Tibial artery (tissue), 4 donors: ENCODE data around the gene TBXAS1.

Experiments used
- DNase-seq, 2 donors: peaks; one replicate each; pipeline ENCODE4 v3.0.0-alpha.2; 2019
- H3K27ac ChIP-seq, 2 donors: fragments of 200-600 bp; sonication (generic) in 1 of 2; 1 replicate in 1 of 2; 2 replicates in 1 of 2; pipeline ENCODE4 v1.5.1; 2018 to 2019; ENCODE audit warnings: mild to moderate bottlenecking in 1 of 2
- H3K27me3 ChIP-seq, 2 donors: fragments of 200-600 bp; sonication (generic) in 1 of 2; one replicate each; pipeline versions ENCODE4 v1.5.1 to v1.6.0; 2016 to 2019
- H3K36me3 ChIP-seq, 3 donors: fragments of 200-600 bp; sonication (generic) in 2 of 3; one replicate each; pipeline ENCODE4 v1.5.1; 2016 to 2019; ENCODE audit warnings: mild to moderate bottlenecking in 2 of 3
- H3K4me1 ChIP-seq, 4 donors: fragments of 200-600 bp; sonication (generic) in 2 of 4; 1 replicate in 3 of 4; 2 replicates in 1 of 4; pipeline ENCODE4 v1.5.1; 2016 to 2019
- H3K4me3 ChIP-seq, 2 donors: fragments of 200-600 bp; sonication (generic) in 1 of 2; 1 replicate in 1 of 2; 2 replicates in 1 of 2; pipeline ENCODE4 v1.5.1; 2018 to 2019; ENCODE audit warnings: mild to moderate bottlenecking in 2 of 2
- H3K9me3 ChIP-seq, 3 donors: fragments of 200-600 bp; sonication (generic) in 1 of 3; one replicate each; pipeline ENCODE4 v1.5.1; 2016 to 2019
- CTCF ChIP-seq, 2 experiments: fragments of 200-600 bp in 1 of 2; fragments of 450-650 bp in 1 of 2; IDR thresholded peaks; one replicate each; pipeline ENCODE4 v1.5.1; 2017 to 2019; ENCODE audit warnings: antibody characterized with exemption in 2 of 2, mild to moderate bottlenecking in 1 of 2, moderate library complexity in 1 of 2
- intact Hi-C: fragments of 100-400 bp; cut with DNase I; formaldehyde crosslinking; loops from one replicate; pipeline ENCODE4 v1.15.0; 2023; ENCODE audit warnings: low total_unique reads

The TBXAS1 gene

GRCh38 chr7:140033779-140034363 lies 204.8 kb downstream of the TBXAS1 start:
- no peak overlapping the region for H3K4me3 ChIP-seq
- H3K9me3 ChIP-seq, result no peaks in the 10 kb centered on the region
- H3K27me3 ChIP-seq, result no peaks in the 10 kb centered on the region
- no peak for DNase-seq
- peaks cover 10 to 40% (median 15%) of the 10 kb centered on the region in 3 donors for H3K36me3 ChIP-seq
- intact Hi-C loops, result no loop called here
- TF ChIP-seq CTCF (IDR thresholded peaks at IDR 0.05), result no peak
- no peak overlapping the region for H3K27ac ChIP-seq
- no peaks in the 10 kb centered on the region for H3K4me1 ChIP-seq

GRCh38 chr7:140034421-140034820 lies 205.4 kb downstream of the TBXAS1 start:
- TF ChIP-seq CTCF (IDR thresholded peaks at IDR 0.05), result no peak
- no peaks in the 10 kb centered on the region for H3K9me3 ChIP-seq
- no peaks in the 10 kb centered on the region for H3K27me3 ChIP-seq
- no peaks in the 10 kb centered on the region for H3K4me1 ChIP-seq
- intact Hi-C loops, result no loop called here
- H3K36me3 ChIP-seq, result peaks cover 10 to 45% (median 15%) of the 10 kb centered on the region in 3 donors
- no peak overlapping the region for H3K4me3 ChIP-seq
- H3K27ac ChIP-seq, result no peak overlapping the region
- DNase-seq, result no peak

- no peak for DNase-seq
- TF ChIP-seq CTCF (IDR thresholded peaks at IDR 0.05), result no peak
- H3K4me3 ChIP-seq, result no peak overlapping the region
- H3K27me3 ChIP-seq, result no peaks in the 10 kb centered on the region
- no peak overlapping the region for H3K27ac ChIP-seq
- intact Hi-C loops, result no loop called here
- H3K4me1 ChIP-seq, result no peaks in the 10 kb centered on the region
- peaks cover 17 to 57% (median 20%) of the 10 kb centered on the region in 3 donors for H3K36me3 ChIP-seq
- H3K9me3 ChIP-seq, result no peaks in the 10 kb centered on the region
Observed at GRCh38 chr7:140035400-140036223, 206.5 kb downstream of the TBXAS1 start.

- H3K9me3 ChIP-seq, result no peaks in the 10 kb centered on the region
- no peak overlapping the region for H3K4me3 ChIP-seq
- no peak for DNase-seq
- H3K36me3 ChIP-seq, result peaks cover 20 to 64% (median 24%) of the 10 kb centered on the region in 3 donors
- H3K27me3 ChIP-seq, result no peaks in the 10 kb centered on the region
- no peak for TF ChIP-seq CTCF (IDR thresholded peaks at IDR 0.05)
- no peaks in the 10 kb centered on the region for H3K4me1 ChIP-seq
- intact Hi-C loops, result no loop called here
- no peak overlapping the region for H3K27ac ChIP-seq
Observed at GRCh38 chr7:140036224-140036962, 207.3 kb downstream of the TBXAS1 start.

GRCh38 chr7:140039066-140039465 lies 210.0 kb downstream of the TBXAS1 start:
- H3K4me1 ChIP-seq, result no peaks in the 10 kb centered on the region
- no peak overlapping the region for H3K4me3 ChIP-seq
- H3K9me3 ChIP-seq, result no peaks in the 10 kb centered on the region
- intact Hi-C loops, result no loop called here
- peaks cover 17 to 62% (median 25%) of the 10 kb centered on the region in 3 donors for H3K36me3 ChIP-seq
- no peak for DNase-seq
- H3K27me3 ChIP-seq, result no peaks in the 10 kb centered on the region
- H3K27ac ChIP-seq, result no peak overlapping the region
- TF ChIP-seq CTCF (IDR thresholded peaks at IDR 0.05), result no peak
